Osteocyte (in vitro differentiated cells): ENCODE results near the gene GPR107. TPM values are rescaled to one million over a fixed set of nuclear protein-coding genes. Genes with fewer than 3 reads are reported as not detected.
A peak's percentile ranks its signal among the peaks of the same experiment; 100 is the strongest.

Source experiments
- DNase-seq: peaks from one replicate; pipeline ENCODE4 v3.0.0; 2021; ENCODE audit warnings: mixed read lengths; ENCODE audit not compliant: unreplicated experiment; ENCODE audit errors: extremely low spot score
- H3K27ac Mint-ChIP-seq: one replicate; pipeline ENCODE4 v1.8.0; 2021; ENCODE audit warnings: mild to moderate bottlenecking, mixed read lengths; ENCODE audit not compliant: unreplicated experiment
- H3K27me3 Mint-ChIP-seq: one replicate; pipeline ENCODE4 v1.8.0; 2021; ENCODE audit warnings: mixed read lengths; ENCODE audit not compliant: unreplicated experiment
- H3K36me3 Mint-ChIP-seq: one replicate; pipeline ENCODE4 v1.8.0; 2021; ENCODE audit warnings: mixed read lengths; ENCODE audit not compliant: unreplicated experiment
- H3K4me1 Mint-ChIP-seq: one replicate; pipeline ENCODE4 v1.8.0; 2021; ENCODE audit warnings: mixed read lengths; ENCODE audit not compliant: unreplicated experiment
- H3K4me3 Mint-ChIP-seq: one replicate; pipeline ENCODE4 v1.8.0; 2021; ENCODE audit warnings: mild to moderate bottlenecking, moderate library complexity, mixed read lengths; ENCODE audit not compliant: unreplicated experiment
- H3K9me3 Mint-ChIP-seq: one replicate; pipeline ENCODE4 v1.8.0; 2021; ENCODE audit warnings: mixed read lengths; ENCODE audit not compliant: unreplicated experiment
- CTCF ChIP-seq: fragments of 200-600 bp; sonication (generic); IDR thresholded peaks from 2 replicates; pipeline ENCODE4 v1.5.0; 2021; ENCODE audit warnings: antibody characterized with exemption, mild to moderate bottlenecking, moderate library complexity
- total RNA-seq: library from RNA; stranded (reverse); gene quantifications from 2 replicates; pipeline ENCODE4 v1.2.1, GENCODE V29; 2021

GPR107 gene
- total RNA-seq, 1 donor from 2014 or later: 57.0 TPM

DNA sequence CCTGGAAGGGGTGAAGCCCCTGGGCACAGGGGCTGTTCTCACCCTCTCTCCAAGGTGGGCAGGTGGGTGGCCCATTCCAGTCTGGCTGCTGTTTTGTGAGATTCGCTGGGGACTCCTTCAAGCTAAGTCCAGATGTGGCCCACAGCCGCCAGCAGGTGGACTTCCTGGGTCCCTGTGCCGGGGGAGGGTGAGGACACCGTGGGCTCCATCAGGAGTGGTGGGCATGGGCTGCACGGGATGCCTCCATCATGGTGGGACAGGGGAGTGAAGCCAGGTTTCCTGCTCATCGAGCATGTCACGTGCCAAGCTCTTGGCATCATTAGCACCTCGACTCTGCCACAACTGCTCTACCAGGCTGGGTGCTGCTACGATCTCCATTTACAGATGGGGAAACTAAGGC, 120.3 kb downstream of the GPR107 start:
- H3K4me1 Mint-ChIP-seq: peaks cover 28% of the 10 kb centered on the region
- DNase-seq: no peak

GRCh38 chr9:130174920-130175321, 121.2 kb downstream of the GPR107 start:
- Mint-ChIP-seq H3K27ac (no peak overlapping the region), H3K27me3 (no peaks in the 10 kb centered on the region), H3K4me1 (peaks cover 36% of the 10 kb centered on the region), H3K9me3 (no peaks in the 10 kb centered on the region), H3K4me3 (peak overlapping the region; percentile 55), H3K36me3 (no peaks in the 10 kb centered on the region)
- DNase-seq: no peak
- TF ChIP-seq CTCF: no peak

More for the DNA sequence above, 120.3 kb downstream of the GPR107 start:
- TF ChIP-seq CTCF: no peak
- Mint-ChIP-seq H3K36me3 (no peaks in the 10 kb centered on the region), H3K4me3 (peak overlapping the region; percentile 82), H3K27ac (no peak overlapping the region), H3K9me3 (no peaks in the 10 kb centered on the region), H3K27me3 (no peaks in the 10 kb centered on the region)

DNA sequence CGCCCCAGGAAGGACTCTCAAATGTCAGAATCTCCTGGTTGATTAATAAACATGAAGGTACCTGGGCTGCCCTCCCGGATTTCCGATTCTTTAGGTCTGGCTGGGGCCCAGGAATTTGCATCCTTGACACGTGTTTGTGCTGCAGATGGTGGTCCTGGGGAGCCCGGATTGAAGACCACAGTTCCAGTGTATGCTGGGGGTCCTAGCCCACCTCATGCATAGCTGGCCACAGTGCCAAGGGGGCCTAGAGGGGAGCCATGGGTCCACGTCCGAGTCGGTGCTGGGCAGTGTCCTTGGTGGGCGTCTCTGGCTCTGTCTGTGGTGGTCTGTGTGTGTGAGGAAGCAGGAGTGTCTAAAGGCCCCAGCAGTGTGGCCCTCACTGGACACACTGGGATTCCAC, 121.6 kb downstream of the GPR107 start:
- Mint-ChIP-seq H3K36me3 (no peaks in the 10 kb centered on the region), H3K4me3 (no peak overlapping the region), H3K9me3 (no peaks in the 10 kb centered on the region), H3K27ac (no peak overlapping the region), H3K27me3 (no peaks in the 10 kb centered on the region), H3K4me1 (peaks cover 37% of the 10 kb centered on the region)
- TF ChIP-seq CTCF: no peak
- DNase-seq: no peak

- no peak for DNase-seq
- no peak overlapping the region for H3K27ac Mint-ChIP-seq
- no peaks in the 10 kb centered on the region for H3K27me3 Mint-ChIP-seq
- H3K9me3 Mint-ChIP-seq: no peaks in the 10 kb centered on the region
- no peak for TF ChIP-seq CTCF
- no peaks in the 10 kb centered on the region for H3K36me3 Mint-ChIP-seq
- H3K4me3 Mint-ChIP-seq: no peak overlapping the region
- peaks cover 37% of the 10 kb centered on the region for H3K4me1 Mint-ChIP-seq
These were observed 123.1 kb downstream of the GPR107 start for GRCh38 chr9:130176760-130177159.

DNA sequence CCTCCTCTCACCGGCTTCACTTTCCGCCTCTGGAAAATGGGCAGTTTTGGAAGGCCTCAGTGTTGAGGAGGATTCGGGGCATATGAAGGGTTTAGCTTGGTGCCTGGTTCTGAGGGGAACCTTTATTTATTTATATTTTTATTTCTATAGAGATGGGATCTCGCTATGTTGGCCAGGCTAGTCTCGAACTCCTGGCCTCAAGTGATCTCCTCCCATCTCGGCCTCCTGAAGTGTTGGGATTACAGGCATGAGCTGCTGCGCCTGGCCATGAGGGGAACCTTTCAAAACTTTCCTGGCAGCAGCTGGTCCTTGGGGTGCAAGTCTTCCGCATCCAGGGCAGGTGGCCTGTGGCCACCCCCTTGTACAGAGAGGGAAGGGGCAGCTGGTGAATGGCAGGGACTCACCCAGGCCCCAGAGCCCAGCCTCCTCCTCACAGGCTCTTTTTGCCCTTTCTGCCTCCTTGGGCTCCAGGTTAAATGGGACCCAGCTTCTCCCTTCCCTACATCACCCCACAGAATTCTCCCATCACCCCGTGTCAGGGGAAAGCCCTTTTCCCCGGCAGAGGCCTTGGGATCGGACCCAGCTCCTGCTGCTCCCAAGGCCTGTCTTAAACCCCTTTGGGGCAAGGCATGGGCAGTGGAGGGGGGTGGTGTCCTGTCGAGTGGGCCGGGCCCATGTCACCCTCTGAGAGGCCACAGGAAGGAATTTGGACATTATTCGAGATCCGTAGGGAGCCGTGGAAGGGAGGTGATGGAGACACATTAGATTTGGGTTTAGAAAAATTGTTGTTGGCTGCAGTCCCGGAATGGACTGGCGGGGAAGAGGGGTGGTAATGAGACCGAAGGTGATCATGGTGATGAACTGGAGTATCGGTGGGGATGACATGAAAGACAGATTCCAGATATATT, 124.4 kb downstream of the GPR107 start:
- no peak for TF ChIP-seq CTCF
- no peak overlapping the region for H3K4me3 Mint-ChIP-seq
- H3K27me3 Mint-ChIP-seq: no peaks in the 10 kb centered on the region
- H3K36me3 Mint-ChIP-seq: no peaks in the 10 kb centered on the region
- no peaks in the 10 kb centered on the region for H3K9me3 Mint-ChIP-seq
- H3K4me1 Mint-ChIP-seq: peaks cover 48% of the 10 kb centered on the region
- DNase-seq: no peak
- peak overlapping the region; percentile 60 for H3K27ac Mint-ChIP-seq
